ENCODE measurements around the gene ARMS2.

GRCh38 chr10:122503886-122504609 is 49.6 kb downstream of the ARMS2 start:
- TF ChIP-seq CTCF (IDR thresholded peaks at IDR 0.05) (no peak), EZH2 (IDR thresholded peaks at IDR 0.05) (no peak), EZH2phosphoT487 (IDR thresholded peaks at IDR 0.05) (no peak)
